Activated CD8-positive, alpha-beta T cell treated with anti-CD3 and anti-CD28 coated beads for 36 hours (primary cell): ENCODE data around the gene ATP1A1. TPM values are rescaled to one million over a fixed set of nuclear protein-coding genes. Genes with fewer than 3 reads are reported as not detected.

Source experiments
- ATAC-seq: fragments of 200-7000 bp; cut with Tn5 transposase; one replicate; pipeline ENCODE4 v1.10.0; 2021; ENCODE audit warnings: mild to moderate bottlenecking, moderate library complexity
- CTCF ChIA-PET: fragments of 350-600 bp; sonication (Branson Sonifier 250); formaldehyde crosslinking; loops from one replicate; lab custom pipeline; 2021; ENCODE audit warnings: antibody characterized with exemption; lab: Charles Lee
- POLR2A ChIA-PET: fragments of 350-600 bp; sonication (Branson Sonifier 250); formaldehyde crosslinking; loops from one replicate; lab custom pipeline; 2021; ENCODE audit warnings: antibody characterized with exemption; lab: Charles Lee
- DNase-seq: peaks from one replicate; pipeline ENCODE4 v3.0.0-alpha.2; 2020
- H3K27ac Mint-ChIP-seq: one replicate; pipeline ENCODE4 v1.8.0; 2021; ENCODE audit warnings: mild to moderate bottlenecking, mixed read lengths
- H3K27me3 Mint-ChIP-seq: one replicate; pipeline ENCODE4 v1.8.0; 2021; ENCODE audit warnings: mixed read lengths
- H3K36me3 Mint-ChIP-seq: one replicate; pipeline ENCODE4 v1.8.0; 2021; ENCODE audit warnings: low read depth, mixed read lengths
- H3K4me1 Mint-ChIP-seq: one replicate; pipeline ENCODE4 v1.8.0; 2021; ENCODE audit warnings: low read depth, mixed read lengths
- H3K4me3 Mint-ChIP-seq: one replicate; pipeline ENCODE4 v1.8.0; 2021; ENCODE audit warnings: mild to moderate bottlenecking, moderate library complexity, mixed read lengths
- H3K9me3 Mint-ChIP-seq: one replicate; pipeline ENCODE4 v1.8.0; 2021; ENCODE audit warnings: mixed read lengths
- CTCF ChIP-seq: fragments of 200-600 bp; IDR thresholded peaks from one replicate; pipeline ENCODE4 v1.8.0; 2022; ENCODE audit warnings: antibody characterized with exemption, mild to moderate bottlenecking
- intact Hi-C: fragments of 100-400 bp; cut with micrococcal nuclease; formaldehyde crosslinking; loops from one replicate; pipeline ENCODE4 v1.10.0; 2022
- total RNA-seq, 2 experiments: library from RNA; stranded (reverse); gene quantifications; one replicate each; pipeline ENCODE4 v1.2.3, GENCODE V29; 2021

Gene ATP1A1
- total RNA-seq, 2 experiments from 2014 or later = 201 to 202 TPM

GRCh38 chr1:116449578-116449977, 76.5 kb downstream of the ATP1A1 start:
- no peaks in the 10 kb centered on the region for H3K9me3 Mint-ChIP-seq
- CTCF ChIA-PET = interaction anchor here (0.8 kb wide), 1 partner anchor 283 kb away, joined by 3 read pairs; no protein-coding TSS in a partner anchor
- H3K27ac Mint-ChIP-seq = no peak overlapping the region
- DNase-seq (no peak), ATAC-seq (no peak)
- H3K36me3 Mint-ChIP-seq = no peaks in the 10 kb centered on the region
- no peaks in the 10 kb centered on the region for H3K4me1 Mint-ChIP-seq
- intact Hi-C loops = no loop called here
- no peak overlapping the region for H3K4me3 Mint-ChIP-seq
- POLR2A ChIA-PET = no interaction called here
- no peaks in the 10 kb centered on the region for H3K27me3 Mint-ChIP-seq
- TF ChIP-seq CTCF = no peak

GRCh38 chr1:116451702-116452101, 78.7 kb downstream of the ATP1A1 start:
- H3K27ac Mint-ChIP-seq = no peak overlapping the region
- intact Hi-C loops = no loop called here
- no peaks in the 10 kb centered on the region for H3K9me3 Mint-ChIP-seq
- H3K36me3 Mint-ChIP-seq = no peaks in the 10 kb centered on the region
- TF ChIP-seq CTCF = no peak
- H3K4me3 Mint-ChIP-seq = no peak overlapping the region
- ChIA-PET POLR2A (no interaction called here), CTCF (interaction anchor here (1.0 to 1.6 kb wide), 2 partner anchors 33 to 121 kb away, joined by 3 to 5 read pairs; no protein-coding TSS in a partner anchor)
- DNase-seq = no peak
- ATAC-seq = no peak
- H3K4me1 Mint-ChIP-seq = no peaks in the 10 kb centered on the region
- H3K27me3 Mint-ChIP-seq = no peaks in the 10 kb centered on the region

- Mint-ChIP-seq H3K4me3 (no peak overlapping the region), H3K27me3 (no peaks in the 10 kb centered on the region)
- no peak for ATAC-seq
Observed at GRCh38 chr1:116453481-116453880, 80.4 kb downstream of the ATP1A1 start.

GRCh38 chr1:116453906-116454305, 80.9 kb downstream of the ATP1A1 start:
- Mint-ChIP-seq H3K4me1 (no peaks in the 10 kb centered on the region), H3K27me3 (no peaks in the 10 kb centered on the region), H3K4me3 (no peak overlapping the region), H3K9me3 (no peaks in the 10 kb centered on the region), H3K36me3 (no peaks in the 10 kb centered on the region), H3K27ac (no peak overlapping the region)
- no peak for TF ChIP-seq CTCF
- no peak for ATAC-seq
- POLR2A ChIA-PET = no interaction called here
- CTCF ChIA-PET = interaction anchor here (1.2 to 1.5 kb wide), 2 partner anchors 45 to 315 kb away, joined by 3 to 4 read pairs; no protein-coding TSS in a partner anchor
- no peak for DNase-seq
- intact Hi-C loops = no loop called here

More at GRCh38 chr1:116453481-116453880, 80.4 kb downstream of the ATP1A1 start:
- intact Hi-C loops = no loop called here
- H3K36me3 Mint-ChIP-seq = no peaks in the 10 kb centered on the region
- H3K27ac Mint-ChIP-seq = no peak overlapping the region
- POLR2A ChIA-PET = no interaction called here
- CTCF ChIA-PET = interaction anchor here (1.2 to 1.5 kb wide), 2 partner anchors 45 to 314 kb away, joined by 3 to 4 read pairs; no protein-coding TSS in a partner anchor
- no peak for TF ChIP-seq CTCF
- H3K4me1 Mint-ChIP-seq = no peaks in the 10 kb centered on the region
- H3K9me3 Mint-ChIP-seq = no peaks in the 10 kb centered on the region
- no peak for DNase-seq

Other genes with a start within 250 kb of the ATP1A1 start
- 10 to 100 TPM; 11.1 to 12.7 TPM for gene CD58, start 197.8 kb downstream of the ATP1A1 start, total RNA-seq